ENCODE data around the gene TSPAN31.

The TSPAN31 gene

DNA sequence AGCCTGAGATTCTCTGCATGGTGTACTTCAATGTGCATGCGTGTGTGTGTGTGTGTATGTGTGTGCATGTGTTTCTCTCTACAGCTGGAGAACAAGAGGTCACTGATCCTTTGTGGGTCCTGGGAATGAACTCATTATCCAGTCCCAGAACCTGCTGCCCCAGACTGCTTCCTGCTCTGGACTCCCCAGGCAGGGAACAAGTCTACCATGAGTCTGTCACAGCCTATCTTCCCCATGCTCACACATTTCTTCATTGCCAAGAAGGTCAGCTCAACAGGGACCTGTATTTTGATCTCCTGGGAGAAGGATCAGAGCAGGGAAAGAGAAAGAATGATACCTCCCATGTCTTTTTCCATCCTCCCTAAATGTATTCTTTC lies 3.4 kb upstream of the TSPAN31 start:
- TF ChIP-seq, protein P1, sequence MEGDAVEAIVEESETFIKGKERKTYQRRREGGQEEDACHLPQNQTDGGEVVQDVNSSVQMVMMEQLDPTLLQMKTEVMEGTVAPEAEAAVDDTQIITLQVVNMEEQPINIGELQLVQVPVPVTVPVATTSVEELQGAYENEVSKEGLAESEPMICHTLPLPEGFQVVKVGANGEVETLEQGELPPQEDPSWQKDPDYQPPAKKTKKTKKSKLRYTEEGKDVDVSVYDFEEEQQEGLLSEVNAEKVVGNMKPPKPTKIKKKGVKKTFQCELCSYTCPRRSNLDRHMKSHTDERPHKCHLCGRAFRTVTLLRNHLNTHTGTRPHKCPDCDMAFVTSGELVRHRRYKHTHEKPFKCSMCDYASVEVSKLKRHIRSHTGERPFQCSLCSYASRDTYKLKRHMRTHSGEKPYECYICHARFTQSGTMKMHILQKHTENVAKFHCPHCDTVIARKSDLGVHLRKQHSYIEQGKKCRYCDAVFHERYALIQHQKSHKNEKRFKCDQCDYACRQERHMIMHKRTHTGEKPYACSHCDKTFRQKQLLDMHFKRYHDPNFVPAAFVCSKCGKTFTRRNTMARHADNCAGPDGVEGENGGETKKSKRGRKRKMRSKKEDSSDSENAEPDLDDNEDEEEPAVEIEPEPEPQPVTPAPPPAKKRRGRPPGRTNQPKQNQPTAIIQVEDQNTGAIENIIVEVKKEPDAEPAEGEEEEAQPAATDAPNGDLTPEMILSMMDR (IDR thresholded peaks at IDR 0.05) = no peak

DNA sequence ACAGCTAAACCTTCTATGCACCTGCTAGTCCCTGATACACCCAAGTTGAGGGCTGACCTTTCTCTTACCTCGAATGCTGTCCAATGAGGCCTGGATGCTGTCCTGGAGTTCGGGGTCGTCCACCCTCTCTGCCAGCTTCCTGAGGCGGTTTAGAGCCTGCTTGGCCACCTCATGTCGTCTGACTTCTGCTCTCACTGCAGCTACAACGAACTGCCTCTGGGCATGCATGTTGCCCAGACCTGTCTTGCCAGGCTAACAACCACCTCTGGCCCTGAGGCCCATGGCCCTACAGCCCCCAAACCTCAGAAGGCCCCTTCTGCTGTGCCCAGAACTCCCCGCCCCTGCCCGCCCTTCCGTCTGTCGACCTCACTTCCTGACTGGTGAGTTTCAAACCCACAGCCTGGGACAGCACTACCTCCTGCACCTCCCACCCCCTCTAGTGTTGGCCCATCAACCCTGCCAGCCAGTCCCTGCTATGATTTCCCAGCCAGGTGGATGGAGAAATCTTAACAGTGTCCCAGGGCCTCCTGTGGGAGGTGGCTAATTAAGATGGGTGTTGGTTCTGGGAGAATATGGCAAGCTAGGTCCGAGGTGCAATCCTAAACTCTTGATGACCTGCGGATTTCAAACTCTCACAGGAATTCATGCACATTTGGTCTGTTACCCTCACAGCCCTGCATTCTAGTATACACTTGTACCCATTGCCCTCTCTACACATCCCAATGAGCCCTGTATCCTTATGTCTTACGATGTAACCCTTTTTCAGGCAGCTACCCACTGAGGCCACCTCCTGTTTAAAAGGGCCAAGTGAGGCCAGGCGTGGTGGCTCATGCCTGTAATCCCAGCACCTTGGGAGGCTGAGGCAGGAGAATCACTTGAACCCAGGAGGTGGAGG lies 2.7 kb upstream of the TSPAN31 start:
- TF ChIP-seq, protein P1 (IDR thresholded peaks at IDR 0.05) = no peak

DNA sequence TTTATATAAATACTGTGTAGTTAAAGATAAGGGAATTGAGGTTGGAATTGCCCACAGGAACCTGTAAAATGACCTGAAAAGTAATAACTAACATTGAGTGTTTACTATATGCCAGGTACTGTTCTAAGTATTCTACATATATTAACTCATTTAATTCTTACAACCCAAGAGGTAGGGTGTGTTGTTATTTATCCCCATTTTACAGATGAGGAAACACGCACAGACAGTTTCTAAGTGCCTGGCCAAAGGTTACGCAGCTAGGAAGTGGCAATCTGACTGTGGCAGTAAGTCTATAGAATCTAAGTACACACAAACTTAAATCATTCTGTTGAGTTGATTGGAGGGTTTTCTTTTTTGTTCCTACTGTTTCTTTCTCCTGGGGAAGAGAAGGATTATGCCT lies 1.1 kb upstream of the TSPAN31 start:
- TF ChIP-seq, protein P1 (IDR thresholded peaks at IDR 0.05) = no peak

DNA sequence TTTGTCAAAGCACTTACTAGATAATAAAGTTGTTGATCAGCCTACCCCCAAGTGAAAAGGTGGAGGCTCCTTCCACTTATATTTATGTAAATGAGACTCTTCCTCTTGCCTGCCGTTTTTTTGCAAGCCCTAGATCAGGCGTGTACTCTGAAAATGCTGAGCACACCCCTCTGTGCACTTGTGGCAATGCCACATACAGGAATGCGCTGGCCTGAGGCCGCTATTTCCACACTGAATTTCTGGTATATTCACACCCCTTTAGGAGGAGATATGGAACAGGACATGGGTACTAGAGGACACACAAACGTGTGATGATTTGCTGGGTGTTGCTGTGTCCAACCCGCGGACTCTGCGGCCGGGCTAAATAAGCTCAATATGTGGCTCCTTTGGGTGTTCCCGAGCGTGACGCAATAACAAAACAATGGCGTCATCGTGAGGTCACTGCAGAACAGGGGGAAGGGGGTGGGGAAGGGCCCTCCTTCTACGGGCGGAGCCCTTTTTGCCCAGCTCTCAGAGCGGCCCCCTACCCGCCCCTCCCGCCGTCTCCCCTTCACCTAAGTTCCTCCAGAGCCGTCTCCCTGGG lies 554 bp upstream of the TSPAN31 start:
- TF ChIP-seq, protein P1 (IDR thresholded peaks at IDR 0.05) = no peak

DNA sequence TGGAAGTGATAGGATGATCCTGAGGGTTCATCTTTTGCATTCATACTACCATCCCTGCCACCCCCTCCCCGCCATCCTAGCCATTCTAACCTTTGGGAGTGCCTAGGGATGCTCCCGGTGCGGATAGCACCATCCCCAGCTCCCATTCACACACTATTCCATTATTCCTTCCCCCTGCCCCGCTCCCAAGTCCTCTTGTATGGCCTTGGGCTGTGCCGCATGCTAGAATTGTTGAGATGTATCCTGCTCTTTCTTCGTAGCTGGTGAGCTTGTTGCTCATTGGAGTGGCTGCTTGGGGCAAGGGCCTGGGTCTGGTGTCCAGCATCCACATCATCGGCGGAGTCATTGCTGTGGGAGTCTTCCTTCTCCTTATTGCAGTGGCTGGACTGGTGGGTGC lies 644 bp downstream of the TSPAN31 start:
- TF ChIP-seq, protein P1 (IDR thresholded peaks at IDR 0.05) = no peak

DNA sequence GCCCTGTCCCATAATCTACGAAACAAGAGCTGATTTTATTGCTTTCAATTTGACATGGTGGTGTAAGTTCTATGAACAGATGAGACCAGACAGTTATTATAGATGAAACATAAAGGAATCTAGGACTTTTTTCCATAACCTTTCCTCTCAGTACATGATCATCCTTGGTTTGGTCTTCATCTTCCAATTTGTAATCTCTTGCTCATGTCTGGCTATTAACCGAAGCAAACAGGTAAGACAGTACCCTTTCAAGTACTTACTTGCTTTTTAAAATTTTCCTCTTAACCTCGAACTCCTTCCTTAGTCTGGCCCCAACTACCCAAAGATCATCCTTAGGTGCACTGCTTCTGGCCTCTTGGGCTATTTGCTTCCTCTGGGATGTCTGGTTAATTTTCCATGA lies 1.2 kb downstream of the TSPAN31 start:
- TF ChIP-seq, protein P1 (IDR thresholded peaks at IDR 0.05) = no peak

DNA sequence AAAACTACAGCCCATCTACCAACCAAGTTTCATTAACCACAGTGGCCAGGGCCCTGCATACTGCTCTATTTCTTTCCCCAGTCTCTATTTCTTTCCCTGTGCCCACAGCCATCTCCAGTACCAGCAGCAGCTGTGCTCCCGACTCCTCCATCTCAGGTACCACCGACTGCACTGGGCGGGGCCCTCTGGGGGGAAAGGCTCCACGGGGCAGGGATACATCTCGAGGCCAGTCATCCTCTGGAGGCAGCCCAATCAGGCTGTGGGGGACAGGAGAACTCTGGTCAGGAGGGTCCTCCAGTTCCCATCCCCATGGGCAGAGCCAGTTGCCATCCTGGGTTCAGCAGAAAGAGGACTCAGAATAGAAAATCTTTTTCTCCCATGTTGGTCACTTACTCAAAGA lies 4.2 kb downstream of the TSPAN31 start:
- TF ChIP-seq, protein P1 (IDR thresholded peaks at IDR 0.05) = no peak
